Stimulated activated CD4-positive, alpha-beta T cell treated with anti-CD3 and anti-CD28 coated beads, Interleukin-15, amount 100 ng/mL, for 24 hours (primary cell): ENCODE results near the gene SLC47A2.

Source experiments
- DNase-seq: peaks from one replicate; pipeline ENCODE4 v3.0.0-alpha.2; 2020

The SLC47A2 gene

DNA sequence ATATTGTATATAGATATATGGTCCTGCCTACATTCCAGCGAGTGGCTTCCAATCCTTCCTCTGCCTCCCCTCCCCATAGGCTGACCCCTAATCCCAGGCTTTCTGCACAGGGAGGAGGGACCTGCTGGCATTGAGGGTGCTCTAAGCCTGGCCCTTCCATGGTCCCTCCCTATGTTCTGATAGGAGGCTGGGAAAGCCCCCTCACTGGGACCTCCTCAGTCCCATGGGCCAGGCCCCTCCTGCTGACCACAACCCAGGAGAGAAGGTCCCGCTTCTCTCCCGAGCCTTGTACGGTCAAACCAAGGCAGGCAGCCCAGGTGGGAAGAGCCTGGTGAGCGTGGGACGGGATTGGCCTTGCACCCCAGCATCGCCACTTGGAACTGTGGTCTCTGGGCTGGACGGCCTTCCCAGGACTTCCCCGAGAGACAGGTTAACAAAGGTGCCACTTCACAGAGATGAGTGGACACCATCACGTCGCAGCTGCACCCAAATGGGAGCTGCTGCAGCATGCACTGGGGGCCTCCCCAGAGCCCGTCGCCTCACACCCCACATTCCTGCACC lies 30.9 kb upstream of the SLC47A2 start:
- DNase-seq = no peak

DNA sequence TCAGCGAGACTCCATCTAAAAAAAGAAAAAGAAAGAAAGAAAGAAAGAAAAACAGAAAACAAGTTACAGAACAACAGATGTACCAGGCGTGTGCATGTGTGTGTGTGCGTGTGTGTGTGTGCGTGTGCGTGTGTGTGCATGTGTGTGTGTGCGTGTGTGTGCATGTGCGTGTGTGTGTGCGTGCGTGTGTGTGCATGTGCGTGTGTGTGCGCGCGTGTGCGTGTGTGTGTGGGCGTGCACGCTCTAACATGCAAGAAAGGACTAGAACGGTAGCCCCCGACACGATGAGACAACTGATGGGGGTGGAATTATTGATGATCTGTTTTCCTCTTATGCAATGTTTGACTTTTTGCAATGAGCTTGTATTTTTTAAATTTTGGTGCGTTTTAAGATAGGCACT lies 30.1 kb upstream of the SLC47A2 start:
- DNase-seq = no peak

DNA sequence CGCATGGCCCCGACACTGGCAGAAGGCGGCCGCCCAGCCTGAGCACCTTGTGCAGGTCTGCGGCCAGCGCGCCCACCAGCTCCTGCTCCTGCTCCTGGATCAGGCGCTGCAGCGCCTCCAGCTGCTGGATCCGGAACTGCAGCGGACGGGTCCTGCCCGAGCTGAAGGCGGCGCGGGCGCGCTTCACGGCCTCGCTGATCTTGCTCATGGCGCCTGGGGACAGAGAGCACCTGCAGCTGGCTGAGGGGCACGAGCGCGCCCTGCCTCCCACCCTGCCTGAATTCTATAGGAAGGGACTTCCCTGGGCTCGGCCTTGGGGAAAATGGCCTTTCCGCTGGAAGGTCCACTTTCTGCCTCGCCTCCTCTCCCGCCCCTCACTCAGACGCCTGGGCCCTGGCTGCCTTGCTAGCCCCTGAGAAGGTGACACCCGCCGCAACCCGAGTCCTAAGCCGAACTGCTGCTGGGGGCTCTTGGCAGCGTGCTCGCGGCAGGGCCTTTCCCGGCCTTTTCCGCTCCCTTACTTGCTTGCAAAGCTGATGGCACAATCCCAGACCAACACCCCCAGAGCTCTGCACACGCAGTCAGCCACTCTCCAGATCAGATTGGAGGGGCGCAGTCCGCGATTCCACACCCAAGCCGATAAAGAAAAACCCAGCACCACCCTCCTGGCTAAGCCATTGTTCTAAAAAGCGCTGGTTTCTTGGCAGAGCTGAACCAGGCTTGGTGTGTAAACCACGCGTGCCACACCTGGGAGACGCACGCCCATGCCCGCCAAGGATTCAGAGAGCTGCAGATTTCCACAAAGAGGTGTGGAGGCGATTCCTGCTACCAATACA lies 28.8 kb upstream of the SLC47A2 start:
- DNase-seq = peak; percentile 92

DNA sequence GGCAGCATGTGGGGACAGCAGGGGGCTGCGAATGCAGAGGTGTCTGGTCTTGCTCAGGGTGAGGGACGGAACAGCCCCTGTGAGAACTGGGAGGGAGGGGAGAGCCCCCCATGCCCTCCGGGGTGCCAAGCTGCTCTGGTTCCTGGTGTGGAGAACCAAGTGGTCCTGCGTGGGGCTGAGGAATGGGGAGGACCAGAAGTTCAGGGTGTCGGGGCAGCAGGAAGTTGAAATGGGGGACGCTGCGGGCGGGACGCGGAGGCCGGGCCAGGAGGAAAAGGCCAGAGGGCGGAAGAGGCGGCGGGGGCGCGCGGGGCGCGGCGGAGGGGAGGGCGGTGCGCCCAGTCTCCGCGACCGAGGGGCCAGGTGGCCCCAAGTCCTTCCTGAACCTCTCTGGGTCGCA lies 28.1 kb upstream of the SLC47A2 start:
- no peak for DNase-seq

DNA sequence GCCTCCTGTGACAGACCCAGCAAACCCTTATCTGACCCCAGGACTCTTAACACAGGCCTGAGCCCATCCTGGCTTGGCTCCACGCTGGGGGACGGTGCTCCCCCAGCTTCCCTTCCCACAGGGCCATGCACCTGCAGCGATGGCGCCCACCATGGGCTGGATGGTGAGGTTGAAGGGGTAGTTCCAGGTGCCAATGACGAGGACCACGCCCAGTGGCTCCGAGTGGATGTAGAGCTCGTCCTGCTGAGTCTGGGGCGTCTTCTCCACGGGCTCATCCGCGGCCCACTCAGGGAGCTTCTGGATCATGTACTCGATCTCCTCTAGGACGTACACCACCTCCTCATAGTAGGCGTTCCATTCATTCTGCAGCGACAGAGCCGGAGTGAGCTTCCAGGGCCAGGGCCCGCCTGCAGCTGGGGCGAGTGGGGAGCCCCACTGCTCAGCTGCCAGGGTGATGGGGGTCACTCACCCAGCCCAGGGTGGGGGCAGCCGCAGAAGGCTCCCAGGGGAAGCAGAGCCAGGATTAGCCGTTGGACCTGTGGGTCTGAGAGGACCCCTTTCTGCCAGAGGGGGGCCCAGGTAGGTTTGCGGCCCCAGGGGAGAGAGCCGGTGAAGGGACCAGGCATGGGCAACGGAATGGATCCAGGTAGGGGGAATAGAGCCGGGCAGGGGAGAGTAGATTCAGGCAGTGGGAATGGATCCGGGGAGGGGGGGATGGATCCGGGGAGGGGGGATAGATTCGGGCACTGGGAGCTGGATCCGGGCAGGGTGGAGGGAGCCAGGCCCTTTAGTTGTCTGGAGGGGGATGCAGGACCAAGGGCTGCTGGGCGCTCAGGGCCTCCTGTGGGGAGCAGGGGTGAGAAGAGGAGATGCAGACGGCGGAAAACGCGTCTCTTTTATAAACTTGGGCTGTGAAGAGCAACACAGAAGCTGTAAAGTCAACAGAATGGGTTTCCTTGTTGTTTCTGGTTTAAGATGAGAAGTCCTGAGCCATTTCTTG lies 27.0 kb upstream of the SLC47A2 start:
- no peak for DNase-seq

DNA sequence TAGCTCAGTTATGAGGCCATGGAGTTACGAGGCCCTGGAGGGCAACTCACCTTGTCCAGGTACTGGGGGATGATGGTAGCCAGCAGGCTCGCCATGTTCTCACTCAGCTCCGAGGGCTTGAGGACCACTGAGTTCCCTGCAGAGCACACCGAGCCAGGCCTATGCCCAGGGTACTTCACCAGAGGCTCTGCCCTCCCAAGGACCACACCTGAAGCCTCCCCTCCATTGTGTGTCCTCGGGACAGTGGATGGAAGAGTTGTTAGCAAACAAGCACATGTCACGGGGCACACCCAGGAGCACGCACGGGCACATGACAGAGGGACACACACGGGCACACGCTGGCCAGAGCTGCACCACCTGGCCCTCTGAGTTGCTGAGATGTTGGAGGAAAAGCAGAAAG lies 26.1 kb upstream of the SLC47A2 start:
- no peak for DNase-seq

DNA sequence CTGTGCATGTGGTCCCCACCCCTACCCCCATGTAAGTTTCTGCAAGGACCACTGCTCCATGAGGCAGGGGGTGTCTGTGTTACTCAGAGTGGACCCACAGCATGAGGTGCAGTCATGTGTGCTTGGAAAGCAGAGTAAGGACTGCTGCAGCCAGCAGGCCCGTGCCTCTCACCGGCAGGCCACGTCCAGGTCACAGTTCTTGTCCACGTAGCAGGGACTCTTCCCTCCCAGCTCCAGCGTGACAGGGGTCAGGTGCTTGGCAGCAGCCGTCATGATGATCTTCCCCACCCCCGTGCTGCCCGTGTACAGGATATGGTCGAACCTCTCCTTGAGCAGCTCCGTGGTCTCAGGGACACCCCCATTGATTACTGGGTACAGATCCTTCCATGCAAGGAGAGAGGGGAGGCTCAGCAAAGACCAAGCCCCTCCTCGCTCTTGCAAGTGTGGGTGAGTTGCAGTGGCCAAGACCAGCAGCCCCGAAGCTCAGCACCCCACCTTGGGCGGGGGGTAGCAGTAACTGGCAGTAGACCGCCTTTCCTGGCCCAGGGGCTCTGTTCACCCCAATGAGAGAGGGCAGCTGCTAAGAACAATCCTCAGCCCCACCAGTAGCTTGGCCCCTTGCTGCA lies 25.6 kb upstream of the SLC47A2 start:
- no peak for DNase-seq

DNA sequence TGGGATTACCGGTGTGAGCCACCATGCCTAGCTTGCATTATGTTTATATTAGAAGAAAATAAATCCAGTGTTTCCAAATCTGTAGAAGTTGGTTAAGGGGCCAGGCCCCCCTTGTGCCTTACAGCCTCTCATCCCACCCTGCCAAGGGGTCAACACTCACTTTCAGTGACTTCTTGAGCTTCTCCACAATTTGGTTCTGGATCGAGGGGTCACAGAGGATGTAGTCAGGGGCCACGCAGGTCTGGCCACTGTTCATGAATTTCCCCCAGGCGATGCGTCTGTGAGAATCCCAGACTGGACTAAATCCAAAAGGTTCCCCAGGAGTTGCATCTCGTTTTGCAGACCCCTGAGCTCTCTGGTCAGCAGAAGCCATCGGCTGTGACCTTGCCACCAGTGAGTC lies 24.5 kb upstream of the SLC47A2 start:
- no peak for DNase-seq

DNA sequence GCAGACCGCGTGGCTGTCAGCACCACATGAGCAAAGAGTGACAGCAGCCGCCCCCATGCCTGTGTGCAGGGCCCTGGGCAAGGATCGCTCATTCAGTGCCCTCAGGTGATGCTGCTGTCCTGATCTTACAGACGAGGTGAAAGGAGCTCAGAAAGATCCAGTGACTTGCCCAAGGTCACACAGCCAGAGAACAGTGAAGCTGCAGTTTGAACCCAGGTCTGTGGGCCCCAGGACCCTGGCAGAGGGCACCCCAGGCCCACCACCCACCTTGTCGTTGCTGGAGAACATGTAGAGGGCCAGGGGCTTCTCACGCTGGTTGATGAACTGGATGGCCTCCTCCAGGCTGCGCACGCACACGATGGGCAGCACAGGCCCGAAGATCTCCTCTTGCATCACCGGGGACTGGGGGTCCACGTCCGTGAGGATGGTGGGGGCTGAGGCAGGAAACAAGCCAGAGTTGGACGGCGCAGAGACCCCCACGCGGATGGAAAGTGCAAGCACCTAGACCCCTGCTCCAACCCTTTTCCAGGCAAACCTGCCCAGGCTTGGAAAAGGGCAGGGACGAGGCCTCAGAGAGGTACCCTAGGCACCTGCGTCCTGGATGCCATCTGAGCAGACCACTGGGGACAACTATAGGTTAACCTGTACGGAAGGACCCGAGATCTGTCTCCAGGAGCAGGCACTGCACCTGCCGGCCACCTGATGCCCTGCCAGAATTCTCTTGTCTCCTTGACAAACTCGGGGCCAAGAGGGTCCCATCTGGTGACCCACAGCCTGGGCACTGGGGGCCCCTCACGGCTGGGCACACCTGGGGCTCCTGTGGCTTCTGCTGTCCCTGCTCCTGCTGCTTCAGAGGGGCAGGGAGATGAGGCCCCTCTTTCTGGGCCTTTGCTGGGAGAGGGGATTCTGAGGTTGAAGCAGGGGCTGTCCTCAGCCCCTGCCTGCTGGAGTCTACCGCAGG lies 23.1 kb upstream of the SLC47A2 start:
- DNase-seq = no peak

DNA sequence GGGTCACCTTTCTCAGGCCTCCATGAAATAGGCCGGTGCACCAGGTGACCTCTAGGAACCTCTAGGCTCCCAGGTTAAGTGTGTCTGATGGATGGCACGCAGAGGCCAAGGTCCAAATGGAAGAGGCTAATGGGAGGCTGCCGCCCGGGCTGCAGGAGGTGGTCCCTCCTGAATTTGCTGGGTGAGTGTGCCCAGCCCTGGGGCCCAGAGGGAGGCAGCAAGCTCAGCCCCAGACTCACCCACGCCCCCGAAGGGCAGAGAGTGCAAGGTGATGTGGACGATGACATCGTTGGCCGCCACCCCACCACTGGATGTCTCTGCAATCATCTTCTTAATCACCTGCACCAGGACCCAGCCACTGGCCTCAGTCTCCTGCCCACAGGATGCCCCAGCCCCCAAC lies 22.4 kb upstream of the SLC47A2 start:
- DNase-seq = no peak

DNA sequence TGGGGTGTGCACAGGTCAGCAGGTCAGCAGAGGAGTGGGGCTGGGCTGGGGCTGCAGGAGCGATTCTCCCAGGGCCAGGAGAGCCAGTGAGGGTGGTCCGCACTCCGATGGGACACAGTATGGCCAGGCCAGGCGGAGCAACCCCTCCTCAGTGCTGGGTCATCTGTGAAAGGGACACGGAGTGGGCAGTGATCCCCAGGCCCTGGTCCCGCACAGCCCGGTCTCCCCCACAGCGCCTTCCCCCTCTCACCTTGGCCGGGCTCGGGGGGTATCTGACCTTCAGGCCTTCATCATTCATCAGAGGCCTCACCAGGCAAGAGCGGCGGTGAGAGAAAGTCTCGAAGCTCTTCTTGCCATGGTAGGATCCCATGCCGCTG lies 21.7 kb upstream of the SLC47A2 start:
- no peak for DNase-seq

DNA sequence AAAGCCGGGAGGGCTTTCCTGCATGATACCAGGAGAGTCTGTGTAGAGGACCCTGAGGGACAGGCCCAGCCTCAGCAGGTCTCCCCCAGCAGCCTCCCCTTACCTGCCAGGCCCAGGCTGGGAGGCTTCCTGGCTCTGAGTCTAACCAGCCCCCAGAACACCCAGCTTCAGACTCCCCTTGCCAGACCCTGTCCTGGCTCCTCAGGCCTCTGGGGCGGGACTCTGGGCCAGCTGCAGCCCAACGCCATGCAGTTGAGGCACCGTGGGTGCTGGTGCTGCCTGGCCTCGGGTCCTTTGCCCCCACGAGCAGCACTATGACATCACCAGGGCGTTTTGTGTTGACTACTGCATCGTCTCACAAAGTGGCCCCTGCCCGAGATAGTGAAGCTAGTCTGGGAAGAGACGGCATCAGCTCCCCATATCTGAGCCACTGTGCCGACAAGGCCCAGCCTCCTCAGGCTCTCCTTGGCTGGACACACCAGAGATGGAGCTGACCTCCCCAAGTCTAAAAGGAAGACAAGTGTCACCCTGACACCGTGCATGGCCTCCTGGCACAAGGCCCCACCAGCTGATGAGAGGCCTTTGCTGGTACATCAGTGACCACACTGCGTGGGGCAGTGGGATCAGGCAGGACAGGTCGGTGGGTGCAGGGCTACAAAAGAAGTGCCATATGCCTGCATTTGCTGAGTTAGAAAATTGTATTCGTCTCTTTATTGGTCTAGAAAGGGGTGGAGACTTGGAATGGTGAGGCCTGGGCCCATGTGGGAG lies 21.1 kb upstream of the SLC47A2 start:
- DNase-seq = no peak

DNA sequence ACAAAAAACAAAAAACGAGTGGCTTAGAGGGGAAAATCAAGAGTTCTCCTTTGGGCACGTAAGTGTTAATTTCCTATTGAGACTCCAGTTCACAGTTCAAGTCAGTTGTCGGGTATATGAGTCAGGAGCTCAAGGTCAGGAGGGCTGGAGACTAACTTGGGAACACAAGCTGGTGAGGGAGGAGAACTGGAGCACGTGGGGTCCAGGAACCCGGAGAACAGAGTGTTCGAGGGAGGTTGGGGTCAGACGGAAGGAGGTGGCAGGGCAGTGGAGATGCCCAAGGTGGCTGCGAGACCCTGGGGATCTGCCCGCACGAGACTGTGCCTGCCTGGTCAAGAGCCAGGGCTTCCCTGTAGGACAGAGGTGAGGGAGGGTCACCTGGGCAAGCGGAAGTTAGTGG lies 19.7 kb upstream of the SLC47A2 start:
- no peak for DNase-seq

DNA sequence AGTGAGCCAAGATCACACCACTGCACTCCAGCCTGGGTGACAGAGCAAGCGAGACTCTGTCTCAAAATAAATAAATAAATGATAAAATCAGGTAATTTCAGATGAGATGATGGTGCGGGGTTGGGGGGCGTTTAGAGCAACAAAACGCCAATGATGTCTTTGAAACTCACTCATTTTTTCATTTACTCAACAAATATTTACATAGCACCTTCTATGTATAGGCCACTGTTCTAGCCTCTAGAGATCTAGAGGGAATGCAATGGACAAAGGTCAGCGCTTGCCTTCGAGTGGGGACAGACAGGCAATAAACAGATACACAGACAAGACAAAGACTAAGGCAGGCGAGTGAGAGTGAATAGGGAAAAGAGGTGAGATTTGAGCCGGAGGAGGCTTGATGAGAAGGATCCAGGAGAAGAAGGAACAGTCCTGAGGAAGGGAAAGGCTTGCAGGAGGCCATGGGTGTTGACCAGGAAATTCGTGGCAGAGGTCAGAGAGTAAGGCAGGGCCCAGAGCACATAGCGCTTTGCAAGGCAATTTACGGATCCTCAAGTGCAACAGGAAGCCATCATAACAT lies 17.7 kb upstream of the SLC47A2 start:
- DNase-seq = no peak

DNA sequence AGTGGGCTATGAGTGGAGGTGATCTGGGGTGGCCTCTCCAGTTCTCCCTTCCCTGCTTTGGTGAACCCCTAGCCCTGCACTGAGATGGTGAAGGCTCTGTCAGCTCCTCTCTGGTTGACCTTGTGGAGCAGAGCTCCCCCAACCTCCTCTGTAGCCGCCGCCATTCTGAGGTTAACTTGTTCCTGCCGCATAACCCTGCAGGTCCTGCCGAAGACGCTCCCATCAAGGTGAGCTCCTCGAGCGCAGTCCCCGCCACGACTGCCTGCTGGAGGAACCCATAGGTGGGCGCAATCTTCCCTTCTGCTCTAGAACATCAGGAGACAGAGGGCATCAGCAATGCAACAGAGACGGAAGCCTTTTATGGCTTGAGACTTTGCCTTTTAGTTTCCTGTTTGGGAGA lies 15.2 kb upstream of the SLC47A2 start:
- no peak for DNase-seq

DNA sequence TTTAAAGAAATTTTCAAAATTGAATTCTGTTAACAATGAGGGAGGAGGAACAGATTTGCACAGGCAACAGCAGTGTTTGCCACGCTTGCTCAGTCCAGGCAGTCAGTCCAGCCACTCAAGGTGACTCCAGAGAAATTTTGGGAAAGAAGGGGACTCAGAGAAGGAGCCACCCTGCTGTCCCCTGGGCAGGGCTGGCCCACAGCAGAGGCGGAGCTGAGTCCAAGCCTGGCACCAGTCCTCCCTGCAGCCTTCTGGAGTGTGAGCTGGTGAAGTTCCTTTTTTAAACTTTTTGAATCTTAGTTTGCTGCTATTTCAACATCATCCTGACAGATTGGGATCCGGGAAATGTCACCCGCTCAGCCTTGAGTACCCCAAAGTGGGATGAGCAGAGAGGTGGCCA lies 14.5 kb upstream of the SLC47A2 start:
- DNase-seq = no peak

DNA sequence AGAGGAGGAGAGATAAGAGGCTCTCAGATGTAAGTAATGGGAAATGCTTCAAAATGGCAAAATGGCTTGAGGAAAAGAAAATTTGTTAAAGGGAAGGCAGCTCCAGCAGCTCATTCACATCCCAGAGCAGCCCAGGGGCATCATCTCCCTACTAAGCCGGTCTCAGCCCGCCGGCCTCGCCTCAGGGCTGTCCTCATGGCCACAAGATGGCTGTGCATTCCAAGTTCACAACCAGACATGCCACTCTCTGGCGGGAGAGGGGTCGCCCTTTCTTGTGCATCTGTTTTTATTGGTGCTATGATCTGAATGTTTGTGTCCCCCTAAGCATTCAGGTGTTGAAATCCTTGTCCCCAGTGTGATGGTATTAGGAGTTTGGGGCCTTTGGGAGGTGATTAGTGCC lies 13.5 kb upstream of the SLC47A2 start:
- no peak for DNase-seq

DNA sequence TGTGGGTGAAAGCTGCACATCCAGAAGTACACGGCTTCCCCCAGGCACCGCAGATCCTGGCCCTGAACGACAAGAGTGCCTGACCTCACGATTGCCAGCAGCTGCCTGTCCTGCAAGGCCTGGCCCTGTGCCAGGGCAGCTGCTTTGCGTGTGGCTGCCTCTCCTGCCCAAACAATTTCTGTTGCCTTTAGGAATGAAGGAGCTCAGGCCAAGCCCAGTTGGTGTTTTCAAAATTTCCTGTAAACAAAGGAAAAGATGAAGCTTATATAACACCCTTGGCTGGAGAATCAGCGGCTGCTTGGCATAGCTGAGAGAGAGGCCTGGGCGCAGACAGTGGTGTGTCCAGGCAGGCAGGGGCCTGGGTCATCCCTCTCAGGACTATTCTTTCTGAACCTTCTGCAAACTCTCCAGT lies 11.7 kb upstream of the SLC47A2 start:
- no peak for DNase-seq

DNA sequence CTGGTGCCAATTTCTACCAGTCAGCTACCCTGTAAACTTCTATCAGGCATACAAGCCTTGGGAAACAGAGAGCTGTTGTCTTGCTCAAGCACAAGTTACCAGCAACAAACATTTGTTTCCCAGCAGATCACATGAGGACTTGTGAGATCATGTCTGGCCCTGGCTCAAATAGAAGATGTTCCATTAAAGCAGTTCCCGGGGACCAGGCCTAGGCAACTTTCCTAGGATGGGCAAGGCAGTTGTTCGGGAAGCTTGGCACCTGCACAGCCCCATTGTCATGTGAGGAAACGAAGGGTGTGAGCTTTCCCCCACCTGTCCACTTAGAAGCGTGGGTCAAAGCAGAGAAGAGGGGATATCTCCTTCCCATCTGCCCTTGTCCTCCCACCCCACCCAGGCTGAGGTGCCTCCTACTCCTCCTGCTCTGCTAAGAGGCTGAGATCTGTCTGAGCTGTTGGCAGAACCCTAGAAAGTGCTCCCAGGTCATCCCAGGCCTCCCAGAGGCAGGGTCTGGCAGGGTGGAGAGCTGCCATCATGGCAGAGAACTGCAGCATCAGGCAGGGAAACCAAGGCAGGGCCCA lies 11.2 kb upstream of the SLC47A2 start:
- DNase-seq = no peak

DNA sequence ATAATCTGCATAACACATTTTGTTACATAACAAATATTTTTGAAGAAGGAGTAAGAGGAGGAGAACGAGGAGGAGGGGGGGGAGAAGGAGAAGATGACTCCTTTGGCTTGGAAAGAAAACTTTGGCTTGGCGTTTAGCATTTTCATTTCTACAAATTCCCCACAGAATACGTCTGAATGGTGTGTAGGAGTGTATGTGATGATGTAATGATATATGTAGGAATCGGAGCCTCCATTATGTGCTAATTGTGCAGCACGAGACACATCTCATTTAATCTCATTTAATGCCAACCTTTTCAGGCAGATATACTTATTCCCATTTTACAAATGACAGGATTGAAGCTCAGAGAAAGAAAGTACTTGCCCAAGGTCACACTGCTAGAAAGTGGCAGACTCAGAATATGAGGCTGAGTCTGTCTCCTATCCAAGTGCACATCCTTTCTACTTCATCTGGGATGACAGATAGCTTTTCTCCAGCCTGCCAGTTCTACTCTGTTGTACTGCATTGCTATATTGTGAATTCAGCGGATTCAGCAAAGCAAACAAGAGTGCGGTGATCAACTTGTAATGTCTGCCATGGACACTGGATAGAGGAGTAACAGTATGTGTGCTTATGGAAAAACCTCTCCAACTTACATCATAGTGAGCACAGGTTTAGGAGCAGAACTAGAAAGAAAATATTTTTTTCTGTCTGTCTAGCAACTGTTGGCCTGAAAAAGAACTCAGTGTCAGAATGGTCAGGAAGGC lies 10.4 kb upstream of the SLC47A2 start:
- no peak for DNase-seq
